GM19240 (cell line): ENCODE results near the gene ETFA.
A peak's percentile ranks its signal among the peaks of the same experiment; 100 is the strongest.

Experiments
- DNase-seq: peaks from one replicate; pipeline ENCODE4 v3.0.0; 2011; ENCODE audit warnings: low spot score; ENCODE audit not compliant: insufficient read length

Gene ETFA

GRCh38 chr15:76197703-76198455 lies 113.4 kb downstream of the ETFA start:
- no peak for DNase-seq

- DNase-seq: no peak
Measured at GRCh38 chr15:76196269-76197231, 114.7 kb downstream of the ETFA start.

GRCh38 chr15:76195506-76196268 lies 115.6 kb downstream of the ETFA start:
- DNase-seq: no peak

GRCh38 chr15:76193934-76194333 lies 117.3 kb downstream of the ETFA start:
- no peak for DNase-seq

- no peak for DNase-seq
Measured at GRCh38 chr15:76192715-76193114, 118.6 kb downstream of the ETFA start.

GRCh38 chr15:76191539-76192244 lies 119.6 kb downstream of the ETFA start:
- DNase-seq: no peak

- peak; percentile 98 for DNase-seq
Measured at GRCh38 chr15:76190751-76191538, 120.3 kb downstream of the ETFA start.

GRCh38 chr15:76190070-76190564 lies 121.2 kb downstream of the ETFA start:
- no peak for DNase-seq

- DNase-seq: no peak
Measured at GRCh38 chr15:76189106-76189505, 122.2 kb downstream of the ETFA start.

- DNase-seq: no peak
Measured at GRCh38 chr15:76187163-76187562, 124.1 kb downstream of the ETFA start.

- DNase-seq: no peak
Measured at GRCh38 chr15:76185716-76186115, 125.6 kb downstream of the ETFA start.

GRCh38 chr15:76184650-76185035 lies 126.6 kb downstream of the ETFA start:
- DNase-seq: no peak

- no peak for DNase-seq
Measured at GRCh38 chr15:76183930-76184649, 127.2 kb downstream of the ETFA start.

GRCh38 chr15:76181705-76182107 lies 129.6 kb downstream of the ETFA start:
- peak; percentile 42 for DNase-seq

GRCh38 chr15:76180321-76180720 lies 130.9 kb downstream of the ETFA start:
- no peak for DNase-seq

GRCh38 chr15:76179023-76179422 lies 132.2 kb downstream of the ETFA start:
- DNase-seq: no peak

- no peak for DNase-seq
Measured at GRCh38 chr15:76178296-76179000, 132.8 kb downstream of the ETFA start.

GRCh38 chr15:76177491-76178040 lies 133.7 kb downstream of the ETFA start:
- no peak for DNase-seq
